Kidney (tissue), 14 donors: ENCODE results near the gene HSPA6. TPM values are rescaled to one million over a fixed set of nuclear protein-coding genes. Genes with fewer than 3 reads are reported as not detected.
"Not testable (repeated sequence)": the region's sequence is repeated elsewhere in the genome, so short reads cannot be mapped to it uniquely, and the experiment has no call there.

ENCODE experiments used
- DNase-seq, 5 donors: peaks; one replicate each; pipeline ENCODE4 v3.0.0-alpha.2; 2013 to 2020
- FAIRE-seq: peaks from 2 replicates; lab custom pipeline; 2012; peaks lifted over from hg19 to GRCh38; lab: Jason Lieb, UNC
- H3K27ac ChIP-seq, 2 donors: one replicate each; pipeline ENCODE4 v1.7.0; 2013; ENCODE audit warnings: low read depth in 2 of 2, low read length in 2 of 2, inconsistent platforms in 1 of 2
- H3K27me3 ChIP-seq: one replicate; pipeline ENCODE4 v1.7.1; 2013; ENCODE audit warnings: low read length, inconsistent platforms; ENCODE audit not compliant: control insufficient read depth, insufficient read depth
- H3K36me3 ChIP-seq, 3 donors: one replicate each; pipeline versions ENCODE4 v1.7.0 to v1.7.1; 2013; ENCODE audit warnings: low read length in 3 of 3, control low read depth in 1 of 3, inconsistent platforms in 1 of 3; ENCODE audit not compliant: insufficient read depth in 3 of 3, control insufficient read depth in 2 of 3
- H3K4me1 ChIP-seq, 3 donors: one replicate each; pipeline versions ENCODE4 v1.7.0 to v1.7.1; 2013; ENCODE audit warnings: low read length in 3 of 3, inconsistent platforms in 1 of 3, low read depth in 1 of 3; ENCODE audit not compliant: control insufficient read depth in 2 of 3, insufficient read depth in 2 of 3
- H3K4me3 ChIP-seq, 3 donors: one replicate each; pipeline versions ENCODE4 v1.7.0 to v1.8.1; 2013; ENCODE audit warnings: low read length in 3 of 3, control low read depth in 1 of 3, inconsistent platforms in 1 of 3
- H3K9ac ChIP-seq, 3 donors: one replicate each; pipeline versions ENCODE4 v1.7.0 to v1.7.1; 2013; ENCODE audit warnings: low read length in 3 of 3, control low read depth in 1 of 3, inconsistent platforms in 1 of 3
- H3K9me3 ChIP-seq, 3 donors: one replicate each; pipeline versions ENCODE4 v1.7.0 to v1.7.1; 2013; ENCODE audit warnings: low read length in 3 of 3, control low read depth in 1 of 3, inconsistent platforms in 1 of 3; ENCODE audit not compliant: control insufficient read depth in 2 of 3, insufficient read depth in 1 of 3
- intact Hi-C: fragments of 100-400 bp; cut with DNase I; formaldehyde crosslinking; loops from one replicate; pipeline ENCODE4 v1.11.1; 2022
- polyA plus RNA-seq: library from polyadenylated mRNA; stranded (reverse); fragments of 350-450 nt; fragmentation: Illumina TruSeq; extraction: RNeasy Lipid Tissue Mini Kit (QIAGEN cat#74804); gene quantifications from one replicate; pipeline ENCODE4 v1.2.3, GENCODE V29; 2014; ENCODE audit warnings: low read depth, low replicate concordance; ENCODE audit not compliant: insufficient read depth
- total RNA-seq: library from RNA; stranded (reverse); fragmentation: NEBNext Ultra II Directional; extraction: Animal tissue kit (Norgen Biotek cat#: 25700); gene quantifications from one replicate; pipeline ENCODE4 v1.2.1, GENCODE V29; 2021
- TF ChIP-seq, protein P1 (sequence below): IDR thresholded peaks from 3 replicates; pipeline ENCODE4 v1.5.1; 2012; ENCODE audit warnings: mild to moderate bottlenecking, moderate library complexity, borderline replicate concordance; ENCODE audit not compliant: insufficient read depth; ENCODE audit errors: extremely low read depth
- donor health status: control.
- donor health status: control.
- donor health status: control.
- donor health status: control.
- donor health status: control.
- donor health status: DM: yes; HTN: yes; CAD: no.
- donor health status: Normal renal cell carcinoma (clear cell type).

The HSPA6 gene
- total and polyA plus RNA-seq, 2 donors from 2014 or later: 2.6 to 5.5 TPM

DNA sequence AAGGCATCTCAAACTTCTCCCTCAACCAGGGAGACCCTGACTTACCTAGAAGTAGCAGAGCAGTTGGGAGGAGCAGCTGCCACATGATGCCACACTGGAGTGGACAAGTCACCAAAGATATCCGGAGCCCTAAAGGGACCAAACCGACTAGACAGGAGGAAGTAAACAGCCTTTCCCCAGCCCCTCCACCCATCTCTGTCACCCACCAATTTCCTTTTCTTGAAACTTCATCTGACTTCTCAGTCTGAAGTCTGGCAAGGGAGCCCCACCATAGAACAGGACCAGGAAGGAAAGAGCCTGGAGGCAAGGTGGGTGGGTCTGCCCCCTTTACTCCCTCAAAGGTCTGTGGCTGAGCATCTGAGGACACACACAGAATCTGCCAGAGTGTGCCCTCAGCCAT, 25.3 kb downstream of the HSPA6 start, which contains the start of gene FCGR3A:
FCGR3A (minus strand) TSS at position 167 of the 400 bp plus-strand sequence; CDS start at position 85, 82 bp downstream.
- TF ChIP-seq, protein P1, sequence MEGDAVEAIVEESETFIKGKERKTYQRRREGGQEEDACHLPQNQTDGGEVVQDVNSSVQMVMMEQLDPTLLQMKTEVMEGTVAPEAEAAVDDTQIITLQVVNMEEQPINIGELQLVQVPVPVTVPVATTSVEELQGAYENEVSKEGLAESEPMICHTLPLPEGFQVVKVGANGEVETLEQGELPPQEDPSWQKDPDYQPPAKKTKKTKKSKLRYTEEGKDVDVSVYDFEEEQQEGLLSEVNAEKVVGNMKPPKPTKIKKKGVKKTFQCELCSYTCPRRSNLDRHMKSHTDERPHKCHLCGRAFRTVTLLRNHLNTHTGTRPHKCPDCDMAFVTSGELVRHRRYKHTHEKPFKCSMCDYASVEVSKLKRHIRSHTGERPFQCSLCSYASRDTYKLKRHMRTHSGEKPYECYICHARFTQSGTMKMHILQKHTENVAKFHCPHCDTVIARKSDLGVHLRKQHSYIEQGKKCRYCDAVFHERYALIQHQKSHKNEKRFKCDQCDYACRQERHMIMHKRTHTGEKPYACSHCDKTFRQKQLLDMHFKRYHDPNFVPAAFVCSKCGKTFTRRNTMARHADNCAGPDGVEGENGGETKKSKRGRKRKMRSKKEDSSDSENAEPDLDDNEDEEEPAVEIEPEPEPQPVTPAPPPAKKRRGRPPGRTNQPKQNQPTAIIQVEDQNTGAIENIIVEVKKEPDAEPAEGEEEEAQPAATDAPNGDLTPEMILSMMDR: no peak
- DNase-seq (no peak), FAIRE-seq (no peak)
- H3K9me3 ChIP-seq: no peaks in the 10 kb centered on the region
- H3K4me1 ChIP-seq: no peaks in the 10 kb centered on the region
- intact Hi-C loops: no loop called here
- no peaks in the 10 kb centered on the region for H3K27me3 ChIP-seq
- H3K36me3 ChIP-seq: no peaks in the 10 kb centered on the region
- no peak within 1 kb of the TSS for H3K9ac ChIP-seq
- no peak within 1 kb of the TSS for H3K4me3 ChIP-seq
- H3K27ac ChIP-seq: no peak within 1 kb of the TSS

GRCh38 chr1:161550942-161551341, 26.6 kb downstream of the HSPA6 start:
- H3K4me1 ChIP-seq, DNase-seq, H3K27ac ChIP-seq, H3K27me3 ChIP-seq, H3K36me3 ChIP-seq, H3K9me3 ChIP-seq, FAIRE-seq, intact Hi-C loops, H3K9ac ChIP-seq, H3K4me3 ChIP-seq: not testable (repeated sequence)

DNA sequence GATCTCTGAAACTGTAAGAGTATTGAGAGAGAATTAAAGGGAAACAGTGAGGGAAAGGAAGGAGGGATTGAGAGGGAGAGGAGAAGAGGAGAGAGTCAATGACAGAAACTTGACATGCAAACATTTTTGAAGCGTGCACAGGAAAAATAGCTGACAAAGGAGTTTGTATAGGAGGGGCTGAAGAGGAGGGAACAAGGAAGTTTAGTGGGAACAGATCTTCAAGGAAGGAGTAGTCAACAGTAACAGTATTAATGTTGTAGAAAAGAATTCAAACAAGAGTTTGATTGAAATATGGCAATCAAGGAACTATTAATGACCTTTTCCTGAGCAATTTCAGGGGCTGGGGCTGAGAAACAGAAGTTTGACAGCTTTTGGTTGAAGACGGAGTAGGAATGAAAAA, 29.3 kb downstream of the HSPA6 start:
- H3K4me1 ChIP-seq, H3K27ac ChIP-seq, H3K27me3 ChIP-seq, H3K36me3 ChIP-seq, intact Hi-C loops, DNase-seq, H3K9me3 ChIP-seq, H3K9ac ChIP-seq, H3K4me3 ChIP-seq, FAIRE-seq: not testable (repeated sequence)

DNA sequence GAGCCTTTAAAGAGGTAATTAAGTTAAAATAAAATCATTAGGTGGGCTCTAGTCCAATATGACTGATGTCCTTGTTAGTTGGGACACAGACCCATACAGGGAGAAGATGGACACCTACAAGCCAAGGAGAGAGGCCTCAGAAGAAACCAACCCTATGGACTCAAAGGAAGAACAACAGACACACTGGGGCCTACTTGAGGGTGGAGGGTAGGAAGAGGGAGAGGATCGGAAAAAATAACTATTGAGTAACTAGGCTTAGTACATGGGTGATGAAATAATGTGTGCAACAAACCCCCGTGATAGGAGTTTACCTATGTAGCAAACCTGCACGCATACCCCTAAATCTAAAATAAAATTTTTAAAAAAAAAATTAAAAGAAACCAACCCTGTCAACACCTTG, 30.0 kb downstream of the HSPA6 start:
- H3K9ac ChIP-seq, FAIRE-seq, H3K4me1 ChIP-seq, H3K9me3 ChIP-seq, H3K27me3 ChIP-seq, H3K27ac ChIP-seq, H3K36me3 ChIP-seq, H3K4me3 ChIP-seq, intact Hi-C loops, DNase-seq: not testable (repeated sequence)

GRCh38 chr1:161554815-161555417, 30.6 kb downstream of the HSPA6 start:
- H3K4me3 ChIP-seq, H3K27ac ChIP-seq, FAIRE-seq, H3K27me3 ChIP-seq, H3K9ac ChIP-seq, intact Hi-C loops, DNase-seq, H3K4me1 ChIP-seq, H3K36me3 ChIP-seq, H3K9me3 ChIP-seq: not testable (repeated sequence)

- H3K4me1 ChIP-seq, H3K9me3 ChIP-seq, DNase-seq, H3K27ac ChIP-seq, FAIRE-seq, H3K9ac ChIP-seq, H3K4me3 ChIP-seq, H3K27me3 ChIP-seq, intact Hi-C loops, H3K36me3 ChIP-seq: not testable (repeated sequence)
Observed at GRCh38 chr1:161556143-161556542, 31.8 kb downstream of the HSPA6 start.

- H3K4me3 ChIP-seq, H3K27me3 ChIP-seq, H3K36me3 ChIP-seq, intact Hi-C loops, H3K9me3 ChIP-seq, H3K9ac ChIP-seq, H3K27ac ChIP-seq, DNase-seq, H3K4me1 ChIP-seq, FAIRE-seq: not testable (repeated sequence)
Observed at GRCh38 chr1:161556990-161557389, 32.6 kb downstream of the HSPA6 start.
